Stimulated activated CD8-positive, alpha-beta memory T cell treated with anti-CD3 and anti-CD28 coated beads, Interleukin-2, amount 100 ng/mL, for 1 hour (primary cell): ENCODE data around the gene UCP1.

Experiments used
- DNase-seq, 2 donors: peaks; one replicate each; pipeline ENCODE4 v3.0.0-alpha.2; 2020; ENCODE audit warnings: low read depth in 2 of 2

Gene UCP1

GRCh38 chr4:140568507-140569306, at the start of gene UCP1:
Gene UCP1 (minus strand): TSS chr4:140568961. CDS start chr4:140568729, 232 bp downstream.
- no peak for DNase-seq

- no peak for DNase-seq
Observed at GRCh38 chr4:140617499-140618248, 48.9 kb upstream of the UCP1 start.

GRCh38 chr4:140615451-140615850, 46.7 kb upstream of the UCP1 start:
- no peak for DNase-seq

GRCh38 chr4:140612357-140612756, 43.6 kb upstream of the UCP1 start:
- DNase-seq: no peak

- DNase-seq: no peak
Observed at GRCh38 chr4:140611854-140612253, 43.1 kb upstream of the UCP1 start.

GRCh38 chr4:140609548-140610425, 41.0 kb upstream of the UCP1 start:
- DNase-seq: no peak

GRCh38 chr4:140607852-140608251, 39.1 kb upstream of the UCP1 start:
- no peak for DNase-seq

GRCh38 chr4:140604544-140604943, 35.8 kb upstream of the UCP1 start:
- no peak for DNase-seq

- no peak for DNase-seq
Observed at GRCh38 chr4:140603286-140603685, 34.5 kb upstream of the UCP1 start.

- DNase-seq: no peak
Observed at GRCh38 chr4:140602714-140603113, 34.0 kb upstream of the UCP1 start.

GRCh38 chr4:140600408-140600807, 31.6 kb upstream of the UCP1 start:
- no peak for DNase-seq

- no peak for DNase-seq
Observed at GRCh38 chr4:140595065-140595464, 26.3 kb upstream of the UCP1 start.

- no peak for DNase-seq
Observed at GRCh38 chr4:140584439-140584838, 15.7 kb upstream of the UCP1 start.

GRCh38 chr4:140581078-140581477, 12.3 kb upstream of the UCP1 start:
- no peak for DNase-seq

GRCh38 chr4:140579278-140579677, 10.5 kb upstream of the UCP1 start:
- no peak for DNase-seq

- no peak for DNase-seq
Observed at GRCh38 chr4:140575489-140575888, 6.7 kb upstream of the UCP1 start.

GRCh38 chr4:140571620-140572019, 2.9 kb upstream of the UCP1 start:
- DNase-seq: no peak

GRCh38 chr4:140569307-140569638, 512 bp upstream of the UCP1 start:
- no peak for DNase-seq

- no peak for DNase-seq
Observed at GRCh38 chr4:140559696-140560095, 9.1 kb downstream of the UCP1 start.

- DNase-seq: no peak
Observed at GRCh38 chr4:140557831-140558435, 10.8 kb downstream of the UCP1 start.

GRCh38 chr4:140556372-140557085, 12.2 kb downstream of the UCP1 start:
- DNase-seq: no peak
